K562 (cell line): Measurements from ENCODE around the gene PPIE. TPM values are rescaled to one million over a fixed set of nuclear protein-coding genes. Genes with fewer than 3 reads are reported as not detected.
A peak's percentile ranks its signal among the peaks of the same experiment; 100 is the strongest.

Experiments used
- ATAC-seq: fragments of 200-7000 bp; cut with Tn5 transposase; 3 replicates; pipeline ENCODE4 v1.9.1; 2020; ENCODE audit warnings: moderate library complexity
- BruUV-seq: library from RNA; stranded (reverse); fragments of 400-500 nt; replicated peaks from 2 replicates; lab custom pipeline; 2021; lab: Mats Ljungman, UMichigan
- CTCF ChIA-PET: fragments of 300-600 bp; formaldehyde crosslinking; extraction: SDS; loops from one replicate; lab custom pipeline; 2021; ENCODE audit warnings: low intra/inter-chr PET ratio; lab: Yijun Ruan, JAX
- POLR2A ChIA-PET: fragments of 300-600, 350-650 bp; sonication (Branson Sonifier 250); formaldehyde crosslinking; extraction: SDS; loops from one replicate; lab custom pipeline; 2021; ENCODE audit warnings: antibody characterized with exemption, inconsistent platforms; lab: Yijun Ruan, JAX
- DNase-seq, 4 experiments: peaks; one replicate each; pipeline versions ENCODE4 v3.0.0 to v3.0.0-alpha.2; 2011 to 2018; ENCODE audit warnings: low spot score in 3 of 4, mixed read lengths in 3 of 4; ENCODE audit errors: extremely low read depth in 1 of 4
- FAIRE-seq: peaks from 2 replicates; lab custom pipeline; 2011; peaks lifted over from hg19 to GRCh38; lab: Jason Lieb, UNC
- H2AFZ ChIP-seq: 2 replicates; pipeline ENCODE4 v1.6.0; 2011; ENCODE audit warnings: low read depth, low read length, control low read depth, inconsistent platforms
- H3K27ac ChIP-seq: fragments of 200-600 bp; 3 replicates; pipeline ENCODE4 v1.8.0; 2011; ENCODE audit warnings: low read depth, mild to moderate bottlenecking, control low read depth, inconsistent platforms, low read length, moderate library complexity, mixed read lengths; ENCODE audit errors: extremely low read depth
- H3K27me3 ChIP-seq, 2 experiments: fragments of 300-600 bp in 1 of 2; 2 replicates in 1 of 2; 3 replicates in 1 of 2; pipeline versions ENCODE4 v1.6.0 to v1.8.0; 2011; ENCODE audit warnings: inconsistent platforms in 2 of 2, low read length in 2 of 2, mild to moderate bottlenecking in 1 of 2, mixed read lengths in 1 of 2, moderate library complexity in 1 of 2; ENCODE audit not compliant: control insufficient read depth in 2 of 2, insufficient read depth in 2 of 2
- H3K36me3 ChIP-seq: fragments of 300-600 bp; 3 replicates; pipeline ENCODE4 v1.8.0; 2011; ENCODE audit warnings: mild to moderate bottlenecking, low read length, inconsistent platforms; ENCODE audit not compliant: control insufficient read depth, insufficient read depth
- H3K4me1 ChIP-seq, 2 experiments: fragments of 200-600 bp in 1 of 2; replicated peaks in 1 of 2; 2 replicates in 1 of 2; 3 replicates in 1 of 2; pipeline versions ENCODE4 v1.5.1 to v1.8.0; 2011; ENCODE audit warnings: inconsistent platforms in 2 of 2, low read length in 2 of 2, mild to moderate bottlenecking in 1 of 2, mixed read lengths in 1 of 2, moderate library complexity in 1 of 2; ENCODE audit not compliant: control insufficient read depth in 2 of 2, insufficient read depth in 2 of 2
- H3K4me2 ChIP-seq: 2 replicates; pipeline ENCODE4 v1.6.1; 2011; ENCODE audit warnings: low read length, control low read depth, inconsistent platforms, mixed read lengths; ENCODE audit not compliant: insufficient read depth
- H3K4me3 ChIP-seq: fragments of 200-600 bp; sonication (generic), shearing (Covaris generic); 2 replicates; pipeline ENCODE4 v1.5.1; 2016; ENCODE audit warnings: control low read depth, inconsistent platforms
- H3K79me2 ChIP-seq: fragments of 200-600 bp; 3 replicates; pipeline ENCODE4 v1.8.0; 2011; ENCODE audit warnings: low read length, inconsistent platforms; ENCODE audit not compliant: control insufficient read depth, insufficient read depth
- H3K9ac ChIP-seq, 2 experiments: 2 replicates each; pipeline versions ENCODE4 v1.6.0 to v1.6.1; 2011; ENCODE audit warnings: low read depth in 2 of 2, low read length in 2 of 2, control low read depth in 1 of 2, inconsistent platforms in 1 of 2, mild to moderate bottlenecking in 1 of 2, mixed read lengths in 1 of 2; ENCODE audit not compliant: insufficient read depth in 1 of 2
- H3K9me1 ChIP-seq: one replicate; pipeline ENCODE4 v1.6.0; 2011; ENCODE audit warnings: inconsistent platforms, mild to moderate bottlenecking, low read length, moderate library complexity; ENCODE audit not compliant: control insufficient read depth, insufficient read depth
- H3K9me3 ChIP-seq: replicated peaks from 2 replicates; pipeline ENCODE4 v1.5.1; 2011; ENCODE audit warnings: low read depth, low read length, inconsistent platforms; ENCODE audit not compliant: control insufficient read depth, insufficient read depth
- H4K20me1 ChIP-seq: replicated peaks from 2 replicates; pipeline ENCODE4 v1.6.1; 2011; ENCODE audit warnings: low read length, inconsistent platforms, mixed read lengths; ENCODE audit not compliant: control insufficient read depth, insufficient read depth
- ARID2 ChIP-seq: fragments of 450-650 bp; IDR thresholded peaks from 2 replicates; pipeline ENCODE4 v1.6.1; 2017; ENCODE audit warnings: antibody characterized with exemption, mild to moderate bottlenecking
- CEBPB ChIP-seq: fragments of 450-650 bp; IDR thresholded peaks from 2 replicates; pipeline ENCODE4 v1.6.1; 2016; ENCODE audit warnings: missing genetic modification characterization, missing compliant biosample characterization
- CXXC5 ChIP-seq: fragments of 250-450 bp; sonication (Bioruptor Pico); IDR thresholded peaks from 2 replicates; pipeline ENCODE4 v1.8.0; 2022; ENCODE audit warnings: inconsistent platforms, mild to moderate bottlenecking, moderate library complexity
- JUND ChIP-seq, 2 experiments: IDR thresholded peaks; 2 replicates in 1 of 2; 3 replicates in 1 of 2; pipeline ENCODE4 v1.6.1; 2011; ENCODE audit warnings: borderline replicate concordance in 2 of 2, low read depth in 2 of 2, low read length in 2 of 2, improper control_type of control experiment in 1 of 2, missing biosample characterization in 1 of 2, missing genetic modification characterization in 1 of 2, missing genetic modification reagents in 1 of 2
- MCM2 ChIP-seq: fragments of 450-650 bp; IDR thresholded peaks from 2 replicates; pipeline ENCODE4 v1.6.1; 2017; ENCODE audit warnings: low read depth, mild to moderate bottlenecking
- PTBP1 ChIP-seq: fragments of 200-400 bp; formaldehyde crosslinking; IDR thresholded peaks from 2 replicates; pipeline ENCODE4 v1.6.1; 2017; ENCODE audit warnings: low read depth, low read length
- RAD51 ChIP-seq: fragments of 450-650 bp; IDR thresholded peaks from 2 replicates; pipeline ENCODE4 v1.7.1; 2016; ENCODE audit warnings: low read depth, mild to moderate bottlenecking, borderline replicate concordance
- SMAD1 ChIP-seq: fragments of 150-350 bp; IDR thresholded peaks from 2 replicates; pipeline ENCODE4 v1.6.1; 2014; ENCODE audit warnings: low read length, low read depth; ENCODE audit not compliant: partially characterized antibody
- ZNF263 ChIP-seq: sonication (generic); formaldehyde crosslinking; IDR thresholded peaks from 2 replicates; pipeline ENCODE4 v1.8.0; 2022; ENCODE audit warnings: mild to moderate bottlenecking, missing genetic modification reagents, borderline replicate concordance
- ZNF586 ChIP-seq: fragments of 450-650 bp; formaldehyde crosslinking; conservative IDR thresholded peaks from 2 replicates; pipeline ENCODE4 v1.4.0; 2020; ENCODE audit warnings: mild to moderate bottlenecking, moderate library complexity
- ZNF699 ChIP-seq: fragments of 250-450 bp; sonication (Bioruptor Pico); IDR thresholded peaks from 2 replicates; pipeline ENCODE4 v1.8.0; 2021; ENCODE audit warnings: mild to moderate bottlenecking, moderate library complexity; ENCODE audit not compliant: insufficient replicate concordance
- WGBS: fragments of 100-300 bp; shearing (Covaris generic); methylation state at CpG from one replicate; pipeline ENCODE4 v1.1.6; 2016; ENCODE audit warnings: low coverage, mixed read lengths; ENCODE audit not compliant: insufficient coverage; ENCODE audit errors: missing lambda C conversion rate; 5-methylcytosine and 5-hydroxymethylcytosine counted together
- in situ Hi-C: fragments of 300-500 bp; cut with MboI; formaldehyde crosslinking; loops from 4 replicates; pipeline ENCODE4 v1.15.0; 2018; ENCODE audit warnings: inconsistent platforms, mixed read lengths
- intact Hi-C: fragments of 100-400 bp; cut with micrococcal nuclease; formaldehyde crosslinking; loops from 2 replicates; pipeline ENCODE4 v1.14.2; 2022
- polyA plus RNA-seq, 8 experiments: library from polyadenylated mRNA; depleted of rRNA in 4 of 8; stranded (reverse) in 5 of 8; unstranded in 3 of 8; fragments of >200 nt; fragmentation: Nextera tagmentation in 2 of 8; fragmentation: Illumina TruSeq in 1 of 8; extraction: Ambion mirVana in 2 of 8; extraction: Trizol in 1 of 8; gene quantifications; 2 replicates each; pipeline versions ENCODE4 v1.2.1 to v1.2.3, GENCODE V29; 2011 to 2014; ENCODE audit warnings: inconsistent platforms in 1 of 8, missing spikeins in 1 of 8
- total RNA-seq, 7 experiments: library from RNA; depleted of rRNA in 6 of 7; stranded (reverse); fragments of >200 nt in 6 of 7; fragmentation: Illumina TruSeq in 2 of 7; extraction: Trizol in 2 of 7; gene quantifications; 2 replicates each; pipeline versions ENCODE4 v1.2.1 to v1.2.3, GENCODE V29; 2011 to 2021; ENCODE audit warnings: low replicate concordance in 1 of 7

PPIE gene
- total and polyA plus RNA-seq, 9 of the 15 experiments (the other 6 are each of a cell fraction or from before 2014, with no cell fraction given): 75.4 to 444 (median 131) TPM

DNA sequence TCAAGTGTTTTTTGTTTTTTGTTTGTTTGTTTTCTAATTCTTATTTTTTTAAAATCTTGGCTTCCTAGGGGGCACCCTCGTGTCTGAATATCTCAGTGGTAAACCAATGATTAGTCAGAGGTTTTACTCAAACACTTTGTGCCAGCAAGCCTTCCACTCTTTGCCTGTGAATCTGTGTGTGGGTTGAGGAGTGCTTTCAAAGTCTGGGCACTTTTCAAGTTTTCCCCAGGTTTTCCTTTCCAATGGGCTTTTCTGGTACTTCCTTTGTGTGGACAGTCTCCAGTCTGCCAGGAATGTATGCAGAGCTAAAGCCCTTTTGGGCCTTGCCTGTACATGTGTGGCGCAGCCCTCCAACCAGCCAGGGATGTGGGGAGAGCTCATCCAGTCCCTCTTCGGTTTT lies 9.7 kb upstream of the PPIE start:
- CTCF ChIA-PET: no interaction called here
- TF ChIP-seq ZNF699 (CRISPR knock-in tag) (no peak), MCM2 (no peak), ZNF263 (CRISPR knock-in tag) (no peak), ZNF586 (CRISPR knock-in tag) (no peak)
- TF ChIP-seq, all 486 proteins: peak for 0
- no peaks in the 10 kb centered on the region for H3K9me3 ChIP-seq
- 17% methylated on average over 3 of the region's 3 CpGs for WGBS
- H3K79me2 ChIP-seq: no peaks in the 10 kb centered on the region
- H3K4me3 ChIP-seq: no peak overlapping the region
- no peaks in the 10 kb centered on the region for H3K9me1 ChIP-seq
- H3K4me1 ChIP-seq: peaks cover 0 to 5% of the 10 kb centered on the region in 2 experiments; a peak in 2 of 5 replicates
- BruUV-seq: no TSS peak
- FAIRE-seq (no peak), DNase-seq (no peak), ATAC-seq (no peak)
- intact Hi-C loops: no loop called here
- H3K4me2 ChIP-seq: no peak overlapping the region
- peaks cover 30 to 43% of the 10 kb centered on the region in 2 experiments for H3K27me3 ChIP-seq
- H3K9ac ChIP-seq: no peak overlapping the region
- H2AFZ ChIP-seq: no peak overlapping the region
- POLR2A ChIA-PET: interaction anchor here (0.8 to 1.3 kb wide), 3 partner anchors 9 to 25 kb away, joined by 3 to 4 read pairs (median 4); partner anchors contain the start of gene PPIE
- no peak overlapping the region for H3K27ac ChIP-seq
- no peaks in the 10 kb centered on the region for H3K36me3 ChIP-seq
- H4K20me1 ChIP-seq: no peaks in the 10 kb centered on the region
- in situ Hi-C loops: no loop called here

GRCh38 chr1:39729842-39730241 lies 8.8 kb upstream of the PPIE start:
- H3K27ac ChIP-seq: no peak overlapping the region
- no peak overlapping the region for H3K4me3 ChIP-seq
- no peak overlapping the region for H2AFZ ChIP-seq
- no peaks in the 10 kb centered on the region for H3K36me3 ChIP-seq
- intact Hi-C loops: no loop called here
- H3K4me1 ChIP-seq: peaks cover 0 to 5% of the 10 kb centered on the region in 2 experiments; a peak in 2 of 5 replicates
- no peaks in the 10 kb centered on the region for H3K9me1 ChIP-seq
- no peaks in the 10 kb centered on the region for H3K9me3 ChIP-seq
- H3K79me2 ChIP-seq: no peaks in the 10 kb centered on the region
- no peak for ATAC-seq
- DNase-seq: no peak
- no peak for FAIRE-seq
- ChIA-PET POLR2A (interaction anchor here (0.8 to 0.9 kb wide), 2 partner anchors 9 to 24 kb away, joined by 4 read pairs; partner anchors contain the start of gene PPIE), CTCF (no interaction called here)
- peaks cover 33 to 47% of the 10 kb centered on the region in 2 experiments for H3K27me3 ChIP-seq
- in situ Hi-C loops: no loop called here
- no peaks in the 10 kb centered on the region for H4K20me1 ChIP-seq
- no TSS peak for BruUV-seq
- H3K9ac ChIP-seq: no peak overlapping the region
- H3K4me2 ChIP-seq: no peak overlapping the region
- WGBS: 1% methylated on average over 4 of the region's 4 CpGs
- TF ChIP-seq JUND (IDR thresholded peaks at IDR 0.05; ENCODE audit: borderline replicate concordance, low read depth, low read length) (no peak), JUND (tag; IDR thresholded peaks at IDR 0.05; ENCODE audit: borderline replicate concordance, low read depth, low read length) (no peak), PTBP1 (no peak), CEBPB (tag) (peak; percentile 56; the same call in 1 of the 2 replicates), RAD51 (no peak), ARID2 (no peak), SMAD1 (no peak), CXXC5 (CRISPR knock-in tag) (no peak)
